Measurements from ENCODE around the gene RPL19. TPM values are rescaled to one million over a fixed set of nuclear protein-coding genes. Genes with fewer than 3 reads are reported as not detected.

Gene RPL19
- total RNA-seq, 1 experiment from 2014 or later: 3,055 TPM

GRCh38 chr17:39196241-39196807, 3.8 kb upstream of the RPL19 start:
- DNase-seq (ENCODE audit: unreplicated experiment): no peak
- no peaks in the 10 kb centered on the region for H3K27me3 Mint-ChIP-seq (ENCODE audit: insufficient read depth, unreplicated experiment)
- intact Hi-C loops (cut with micrococcal nuclease): loop anchor here (5.0 kb wide), 1 partner anchor 34 kb away; no protein-coding TSS in a partner anchor
- peaks cover 26% of the 10 kb centered on the region for H3K36me3 Mint-ChIP-seq (ENCODE audit: insufficient read depth, unreplicated experiment)
- no TSS peak for BruUV-seq (replicated peaks)
- H3K9me3 Mint-ChIP-seq (ENCODE audit: unreplicated experiment): no peaks in the 10 kb centered on the region
- H3K4me3 Mint-ChIP-seq (ENCODE audit: unreplicated experiment): peak overlapping the region; percentile 73
- POLR2A ChIA-PET: interaction anchor here (1.1 kb wide), 1 partner anchor 49 kb away, joined by 3 read pairs; no protein-coding TSS in a partner anchor
- peaks cover 13% of the 10 kb centered on the region for H3K4me1 Mint-ChIP-seq (ENCODE audit: insufficient read depth, unreplicated experiment)
- CTCF ChIA-PET: interaction anchor here (0.8 to 1.6 kb wide), 4 partner anchors 10 to 34 kb away, joined by 3 to 4 read pairs (median 4); no protein-coding TSS in a partner anchor
- no peak for TF ChIP-seq CTCF (IDR thresholded peaks at IDR 0.05; ENCODE audit: unreplicated experiment)
- no peak overlapping the region for H3K27ac Mint-ChIP-seq (ENCODE audit: low read depth, unreplicated experiment)

- intact Hi-C loops (cut with micrococcal nuclease): loop anchor here (5.0 kb wide), 1 partner anchor 35 kb away; no protein-coding TSS in a partner anchor
- no peaks in the 10 kb centered on the region for H3K9me3 Mint-ChIP-seq (ENCODE audit: unreplicated experiment)
- ChIA-PET CTCF (interaction anchor here (0.8 to 1.6 kb wide), 3 partner anchors 19 to 34 kb away, joined by 3 to 4 read pairs (median 4); no protein-coding TSS in a partner anchor), POLR2A (no interaction called here)
- H3K4me1 Mint-ChIP-seq (ENCODE audit: insufficient read depth, unreplicated experiment): peaks cover 13% of the 10 kb centered on the region
- DNase-seq (ENCODE audit: unreplicated experiment): no peak
- peaks cover 31% of the 10 kb centered on the region for H3K36me3 Mint-ChIP-seq (ENCODE audit: insufficient read depth, unreplicated experiment)
- H3K27ac Mint-ChIP-seq (ENCODE audit: low read depth, unreplicated experiment): no peak overlapping the region
- BruUV-seq (replicated peaks): no TSS peak
- no peak for TF ChIP-seq CTCF (IDR thresholded peaks at IDR 0.05; ENCODE audit: unreplicated experiment)
- H3K4me3 Mint-ChIP-seq (ENCODE audit: unreplicated experiment): peak overlapping the region; percentile 73
- H3K27me3 Mint-ChIP-seq (ENCODE audit: insufficient read depth, unreplicated experiment): no peaks in the 10 kb centered on the region
Observed at GRCh38 chr17:39196808-39197291, 3.2 kb upstream of the RPL19 start.

GRCh38 chr17:39197380-39198185, 2.5 kb upstream of the RPL19 start, which contains the start of gene CACNB1:
CACNB1 (minus strand) TSS chr17:39197669; CDS start chr17:39197495, 174 bp downstream.
- Mint-ChIP-seq H3K4me3 (ENCODE audit: unreplicated experiment) (peak within 1 kb of the TSS; percentile 73), H3K36me3 (ENCODE audit: insufficient read depth, unreplicated experiment) (peaks cover 33% of the 10 kb centered on the region), H3K27me3 (ENCODE audit: insufficient read depth, unreplicated experiment) (no peaks in the 10 kb centered on the region), H3K27ac (ENCODE audit: low read depth, unreplicated experiment) (no peak within 1 kb of the TSS), H3K4me1 (ENCODE audit: insufficient read depth, unreplicated experiment) (peaks cover 18% of the 10 kb centered on the region), H3K9me3 (ENCODE audit: unreplicated experiment) (no peaks in the 10 kb centered on the region)
- peak; percentile 66 for DNase-seq (ENCODE audit: unreplicated experiment)
- POLR2A ChIA-PET: no interaction called here
- no peak for TF ChIP-seq CTCF (IDR thresholded peaks at IDR 0.05; ENCODE audit: unreplicated experiment)
- CTCF ChIA-PET: interaction anchor here (0.8 kb wide), 1 partner anchor 35 kb away, joined by 3 read pairs; no protein-coding TSS in a partner anchor
- no TSS peak for BruUV-seq (replicated peaks)
- intact Hi-C loops (cut with micrococcal nuclease): loop anchor here (5.0 kb wide), 1 partner anchor 35 kb away; no protein-coding TSS in a partner anchor

DNA sequence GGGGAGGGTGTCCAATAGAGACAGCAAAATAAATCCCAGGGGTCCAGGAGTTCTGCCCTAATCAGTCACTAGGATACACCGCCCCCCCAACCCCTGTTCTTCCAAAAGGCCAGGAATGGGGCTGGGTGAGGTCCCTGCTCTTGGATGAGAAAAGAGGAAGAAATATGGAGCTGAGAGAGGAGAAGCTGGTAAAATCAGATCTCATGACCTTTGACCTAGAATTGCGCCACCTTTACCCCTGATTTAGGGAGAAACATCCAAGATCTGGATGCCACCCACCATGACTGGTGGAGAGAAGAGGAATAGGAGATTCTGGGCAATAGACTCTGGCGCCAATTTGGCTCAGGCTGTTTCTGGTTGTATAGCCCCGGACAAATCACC, 1.9 kb upstream of the RPL19 start:
- H3K4me3 Mint-ChIP-seq (ENCODE audit: unreplicated experiment): peak overlapping the region; percentile 73
- H3K9me3 Mint-ChIP-seq (ENCODE audit: unreplicated experiment): no peaks in the 10 kb centered on the region
- no peak for TF ChIP-seq CTCF (IDR thresholded peaks at IDR 0.05; ENCODE audit: unreplicated experiment)
- no peak for DNase-seq (ENCODE audit: unreplicated experiment)
- POLR2A ChIA-PET: interaction anchor here (0.6 to 2.6 kb wide), 2 partner anchors 35 to 45 kb away, joined by 3 to 35 read pairs; no protein-coding TSS in a partner anchor
- H3K4me1 Mint-ChIP-seq (ENCODE audit: insufficient read depth, unreplicated experiment): peaks cover 22% of the 10 kb centered on the region
- H3K36me3 Mint-ChIP-seq (ENCODE audit: insufficient read depth, unreplicated experiment): peaks cover 38% of the 10 kb centered on the region
- CTCF ChIA-PET: interaction anchor here (13.7 kb wide), 1 partner anchor 42 kb away, joined by 485 read pairs; no protein-coding TSS in a partner anchor
- intact Hi-C loops (cut with micrococcal nuclease): loop anchor here (5.0 kb wide), 1 partner anchor 36 kb away; no protein-coding TSS in a partner anchor
- BruUV-seq (replicated peaks): no TSS peak
- H3K27ac Mint-ChIP-seq (ENCODE audit: low read depth, unreplicated experiment): no peak overlapping the region
- H3K27me3 Mint-ChIP-seq (ENCODE audit: insufficient read depth, unreplicated experiment): no peaks in the 10 kb centered on the region
